K562 (cell line): ENCODE measurements around the gene LACTB. TPM values are rescaled to one million over a fixed set of nuclear protein-coding genes. Genes with fewer than 3 reads are reported as not detected.

ENCODE experiments used
- BCL6 ChIP-seq: fragments of 250-450 bp; sonication (Bioruptor Pico); IDR thresholded peaks from 2 replicates; pipeline ENCODE4 v1.4.0; 2020
- FOXK2 ChIP-seq, 2 experiments: fragments of 450-650 bp; IDR thresholded peaks in 1 of 2; conservative IDR thresholded peaks in 1 of 2; 2 replicates each; pipeline ENCODE4 v1.6.1; 2016; ENCODE audit warnings: low read depth in 2 of 2, mild to moderate bottlenecking in 1 of 2
- KLF16 ChIP-seq: IDR thresholded peaks from 2 replicates; pipeline ENCODE4 v1.6.1; 2016; ENCODE audit warnings: antibody characterized with exemption
- MIER1 ChIP-seq: fragments of 450-650 bp; IDR thresholded peaks from 2 replicates; pipeline ENCODE4 v1.6.1; 2016; ENCODE audit warnings: antibody characterized with exemption, mild to moderate bottlenecking, low read depth
- MLLT1 ChIP-seq, 2 experiments: fragments of 450-650 bp; IDR thresholded peaks; 2 replicates each; pipeline ENCODE4 v1.6.1; 2016
- MYNN ChIP-seq, 2 experiments: sonication (generic); formaldehyde crosslinking in 1 of 2; IDR thresholded peaks; 2 replicates each; pipeline versions ENCODE4 v1.5.0 to v1.6.1; 2016 to 2020; ENCODE audit warnings: antibody characterized with exemption in 1 of 2, missing genetic modification reagents in 1 of 2
- NONO ChIP-seq, 2 experiments: fragments of 200-400 bp in 1 of 2; fragments of 450-650 bp in 1 of 2; formaldehyde crosslinking in 1 of 2; IDR thresholded peaks; 2 replicates each; pipeline ENCODE4 v1.6.1; 2017; ENCODE audit warnings: low read depth in 2 of 2, mild to moderate bottlenecking in 2 of 2, moderate library complexity in 2 of 2, low read length in 1 of 2
- PHF21A ChIP-seq: fragments of 450-650 bp; IDR thresholded peaks from 2 replicates; pipeline ENCODE4 v1.6.1; 2017; ENCODE audit warnings: low read depth, borderline replicate concordance
- POLR2G ChIP-seq: fragments of 200-400 bp; formaldehyde crosslinking; IDR thresholded peaks from 2 replicates; pipeline ENCODE4 v1.6.1; 2017; ENCODE audit warnings: low read depth, mild to moderate bottlenecking, antibody characterized with exemption, low read length, moderate library complexity
- SAP30 ChIP-seq: fragments of 200-600 bp; sonication (generic); IDR thresholded peaks from 2 replicates; pipeline ENCODE4 v1.6.1; 2012; ENCODE audit warnings: borderline replicate concordance, low read depth, mild to moderate bottlenecking, moderate library complexity, low read length, control low read depth, inconsistent platforms; ENCODE audit not compliant: insufficient read depth, poor library complexity, severe bottlenecking
- SMARCA4 ChIP-seq: fragments of 450-650 bp; IDR thresholded peaks from 2 replicates; pipeline ENCODE4 v1.6.1; 2016
- SOX6 ChIP-seq: fragments of 450-650 bp; IDR thresholded peaks from 2 replicates; pipeline ENCODE4 v1.6.1; 2014; ENCODE audit warnings: mild to moderate bottlenecking
- TCF7L2 ChIP-seq: fragments of 150-350 bp; IDR thresholded peaks from 2 replicates; pipeline ENCODE4 v1.6.1; 2016; ENCODE audit warnings: low read depth, mild to moderate bottlenecking, low read length, moderate library complexity
- XRCC4 ChIP-seq: IDR thresholded peaks from one replicate; pipeline ENCODE4 v1.6.1; 2011; ENCODE audit not compliant: insufficient read depth, insufficient read length; ENCODE audit errors: extremely low read depth
- ZBTB17 ChIP-seq: fragments of 450-650 bp; formaldehyde crosslinking; IDR thresholded peaks from 2 replicates; pipeline ENCODE4 v1.4.0; 2020; ENCODE audit warnings: mild to moderate bottlenecking
- ZNF318 ChIP-seq, 2 experiments: fragments of 450-650 bp; IDR thresholded peaks; 2 replicates each; pipeline ENCODE4 v1.6.1; 2016; ENCODE audit warnings: mild to moderate bottlenecking in 2 of 2, borderline replicate concordance in 1 of 2, low read depth in 1 of 2, moderate library complexity in 1 of 2
- ZNF766 ChIP-seq: fragments of 200-800 bp; sonication (Bioruptor generic); conservative IDR thresholded peaks from 2 replicates; pipeline ENCODE4 v1.6.1; 2016; ENCODE audit warnings: missing genetic modification characterization, missing compliant biosample characterization
- polyA plus RNA-seq, 8 experiments: library from polyadenylated mRNA; depleted of rRNA in 4 of 8; stranded (reverse) in 5 of 8; unstranded in 3 of 8; fragments of >200 nt; fragmentation: Nextera tagmentation in 2 of 8; fragmentation: Illumina TruSeq in 1 of 8; extraction: Ambion mirVana in 2 of 8; extraction: Trizol in 1 of 8; gene quantifications; 2 replicates each; pipeline versions ENCODE4 v1.2.1 to v1.2.3, GENCODE V29; 2011 to 2014; ENCODE audit warnings: inconsistent platforms in 1 of 8, missing spikeins in 1 of 8
- total RNA-seq, 7 experiments: library from RNA; depleted of rRNA in 6 of 7; stranded (reverse); fragments of >200 nt in 6 of 7; fragmentation: Illumina TruSeq in 2 of 7; extraction: Trizol in 2 of 7; gene quantifications; 2 replicates each; pipeline versions ENCODE4 v1.2.1 to v1.2.3, GENCODE V29; 2011 to 2021; ENCODE audit warnings: low replicate concordance in 1 of 7

LACTB gene
- total and polyA plus RNA-seq, 9 of the 15 experiments (the other 6 are each of a cell fraction or from before 2014, with no cell fraction given): 3.1 to 15.5 (median 9.8) TPM

DNA sequence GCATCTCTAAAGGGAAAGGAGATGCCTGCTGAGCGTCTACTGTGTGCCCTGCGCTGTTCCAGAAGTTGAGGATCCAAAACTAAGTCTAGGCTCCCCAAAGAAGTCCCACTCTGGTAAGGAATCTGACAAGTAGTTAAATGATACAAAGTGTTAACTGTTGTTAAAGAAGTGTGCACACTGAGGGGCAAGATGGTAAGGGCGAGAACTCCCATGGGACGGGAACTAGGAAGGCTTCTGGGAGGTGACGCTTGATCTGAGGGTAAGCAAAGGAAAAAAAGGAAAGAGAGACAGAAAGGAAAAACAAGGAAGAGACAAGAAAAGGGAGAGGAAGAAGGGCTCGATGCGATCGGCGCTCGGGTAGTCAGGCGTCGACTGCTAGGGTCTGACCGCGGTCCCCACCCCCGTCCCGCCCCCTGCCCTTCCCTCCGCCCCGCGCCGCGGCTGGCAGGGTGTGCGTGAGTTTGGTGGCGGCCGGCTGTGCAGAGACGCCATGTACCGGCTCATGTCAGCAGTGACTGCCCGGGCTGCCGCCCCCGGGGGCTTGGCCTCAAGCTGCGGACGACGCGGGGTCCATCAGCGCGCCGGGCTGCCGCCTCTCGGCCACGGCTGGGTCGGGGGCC, at the start of gene LACTB (continued):
- TF ChIP-seq POLR2G (peak; percentile 87), SMARCA4 (peak; percentile 69), FOXK2 (conservative IDR thresholded peaks at IDR 0.05 in 1 of 2, IDR thresholded peaks at IDR 0.05 in 1 of 2; ENCODE audit: low read depth in 2 of 2) (peak; percentile 60 to 91), MYNN (IDR thresholded peaks at IDR 0.05) (no peak), MYNN (CRISPR knock-in tag; IDR thresholded peaks at IDR 0.05) (no peak), MIER1 (peak; percentile 28; the same call in 1 of the 2 replicates), BCL6 (CRISPR knock-in tag) (no peak), ZNF766 (CRISPR knock-in tag) (peak; percentile 35; the same call in 1 of the 2 replicates), NONO (IDR thresholded peaks at IDR 0.05; ENCODE audit: low read depth in 2 of 2, low read length in 1 of 2) (peak in 1 of 2 experiments; percentile 43; a peak in 1 of 4 replicates), ZNF318 (IDR thresholded peaks at IDR 0.05; ENCODE audit: borderline replicate concordance in 1 of 2, low read depth in 1 of 2) (no peak), MLLT1 (IDR thresholded peaks at IDR 0.05) (peak in 1 of 2 experiments; percentile 100; a peak in 2 of 4 replicates), PHF21A (no peak), SOX6 (no peak), XRCC4 (no peak), SAP30 (peak; percentile 75), TCF7L2 (no peak), ZBTB17 (peak; percentile 99), KLF16 (no peak)
